Panc1 (cell line): Measurements from ENCODE around the gene ADAMTS2.

Experiments used
- CTCF ChIP-seq: fragments of 450-650 bp; IDR thresholded peaks from 2 replicates; pipeline ENCODE4 v1.5.1; 2017; ENCODE audit warnings: mild to moderate bottlenecking
- REST ChIP-seq, 2 experiments: IDR thresholded peaks; 2 replicates each; pipeline ENCODE4 v1.6.1; 2011 to 2012; ENCODE audit warnings: low read depth in 2 of 2, control low read depth in 1 of 2, low read length in 1 of 2, mild to moderate bottlenecking in 1 of 2, moderate library complexity in 1 of 2; ENCODE audit not compliant: insufficient read depth in 1 of 2

GRCh38 chr5:179257176-179257682 is 88.0 kb downstream of the ADAMTS2 start:
- TF ChIP-seq CTCF: no peak
- no peak for TF ChIP-seq REST (IDR thresholded peaks at IDR 0.05; ENCODE audit: insufficient read depth in 1 of 2, low read depth in 2 of 2, low read length in 1 of 2)
